K562 (cell line): Measurements from ENCODE around the gene CDC42EP1. TPM values are rescaled to one million over a fixed set of nuclear protein-coding genes. Genes with fewer than 3 reads are reported as not detected.
"Not testable (repeated sequence)": the region's sequence is repeated elsewhere in the genome, so short reads cannot be mapped to it uniquely, and the experiment has no call there.

Source experiments
- ATAC-seq: fragments of 200-7000 bp; cut with Tn5 transposase; 3 replicates; pipeline ENCODE4 v1.9.1; 2020; ENCODE audit warnings: moderate library complexity
- BruUV-seq: library from RNA; stranded (reverse); fragments of 400-500 nt; replicated peaks from 2 replicates; lab custom pipeline; 2021; lab: Mats Ljungman, UMichigan
- CTCF ChIA-PET: fragments of 300-600 bp; formaldehyde crosslinking; extraction: SDS; loops from one replicate; lab custom pipeline; 2021; ENCODE audit warnings: low intra/inter-chr PET ratio; lab: Yijun Ruan, JAX
- POLR2A ChIA-PET: fragments of 300-600, 350-650 bp; sonication (Branson Sonifier 250); formaldehyde crosslinking; extraction: SDS; loops from one replicate; lab custom pipeline; 2021; ENCODE audit warnings: antibody characterized with exemption, inconsistent platforms; lab: Yijun Ruan, JAX
- DNase-seq, 4 experiments: peaks; one replicate each; pipeline versions ENCODE4 v3.0.0 to v3.0.0-alpha.2; 2011 to 2018; ENCODE audit warnings: low spot score in 3 of 4, mixed read lengths in 3 of 4; ENCODE audit errors: extremely low read depth in 1 of 4
- FAIRE-seq: peaks from 2 replicates; lab custom pipeline; 2011; peaks lifted over from hg19 to GRCh38; lab: Jason Lieb, UNC
- H2AFZ ChIP-seq: 2 replicates; pipeline ENCODE4 v1.6.0; 2011; ENCODE audit warnings: low read depth, low read length, control low read depth, inconsistent platforms
- H3K27ac ChIP-seq: fragments of 200-600 bp; 3 replicates; pipeline ENCODE4 v1.8.0; 2011; ENCODE audit warnings: low read depth, mild to moderate bottlenecking, control low read depth, inconsistent platforms, low read length, moderate library complexity, mixed read lengths; ENCODE audit errors: extremely low read depth
- H3K27me3 ChIP-seq, 2 experiments: fragments of 300-600 bp in 1 of 2; 2 replicates in 1 of 2; 3 replicates in 1 of 2; pipeline versions ENCODE4 v1.6.0 to v1.8.0; 2011; ENCODE audit warnings: inconsistent platforms in 2 of 2, low read length in 2 of 2, mild to moderate bottlenecking in 1 of 2, mixed read lengths in 1 of 2, moderate library complexity in 1 of 2; ENCODE audit not compliant: control insufficient read depth in 2 of 2, insufficient read depth in 2 of 2
- H3K36me3 ChIP-seq: fragments of 300-600 bp; 3 replicates; pipeline ENCODE4 v1.8.0; 2011; ENCODE audit warnings: mild to moderate bottlenecking, low read length, inconsistent platforms; ENCODE audit not compliant: control insufficient read depth, insufficient read depth
- H3K4me1 ChIP-seq, 2 experiments: fragments of 200-600 bp in 1 of 2; replicated peaks in 1 of 2; 2 replicates in 1 of 2; 3 replicates in 1 of 2; pipeline versions ENCODE4 v1.5.1 to v1.8.0; 2011; ENCODE audit warnings: inconsistent platforms in 2 of 2, low read length in 2 of 2, mild to moderate bottlenecking in 1 of 2, mixed read lengths in 1 of 2, moderate library complexity in 1 of 2; ENCODE audit not compliant: control insufficient read depth in 2 of 2, insufficient read depth in 2 of 2
- H3K4me2 ChIP-seq: 2 replicates; pipeline ENCODE4 v1.6.1; 2011; ENCODE audit warnings: low read length, control low read depth, inconsistent platforms, mixed read lengths; ENCODE audit not compliant: insufficient read depth
- H3K4me3 ChIP-seq: fragments of 200-600 bp; sonication (generic), shearing (Covaris generic); 2 replicates; pipeline ENCODE4 v1.5.1; 2016; ENCODE audit warnings: control low read depth, inconsistent platforms
- H3K79me2 ChIP-seq: fragments of 200-600 bp; 3 replicates; pipeline ENCODE4 v1.8.0; 2011; ENCODE audit warnings: low read length, inconsistent platforms; ENCODE audit not compliant: control insufficient read depth, insufficient read depth
- H3K9ac ChIP-seq, 2 experiments: 2 replicates each; pipeline versions ENCODE4 v1.6.0 to v1.6.1; 2011; ENCODE audit warnings: low read depth in 2 of 2, low read length in 2 of 2, control low read depth in 1 of 2, inconsistent platforms in 1 of 2, mild to moderate bottlenecking in 1 of 2, mixed read lengths in 1 of 2; ENCODE audit not compliant: insufficient read depth in 1 of 2
- H3K9me1 ChIP-seq: one replicate; pipeline ENCODE4 v1.6.0; 2011; ENCODE audit warnings: inconsistent platforms, mild to moderate bottlenecking, low read length, moderate library complexity; ENCODE audit not compliant: control insufficient read depth, insufficient read depth
- H3K9me3 ChIP-seq: replicated peaks from 2 replicates; pipeline ENCODE4 v1.5.1; 2011; ENCODE audit warnings: low read depth, low read length, inconsistent platforms; ENCODE audit not compliant: control insufficient read depth, insufficient read depth
- H4K20me1 ChIP-seq: replicated peaks from 2 replicates; pipeline ENCODE4 v1.6.1; 2011; ENCODE audit warnings: low read length, inconsistent platforms, mixed read lengths; ENCODE audit not compliant: control insufficient read depth, insufficient read depth
- ZNF121 ChIP-seq: sonication (generic); formaldehyde crosslinking; conservative IDR thresholded peaks from 2 replicates; pipeline ENCODE4 v1.8.0; 2022; ENCODE audit warnings: missing genetic modification reagents
- WGBS: fragments of 100-300 bp; shearing (Covaris generic); methylation state at CpG from one replicate; pipeline ENCODE4 v1.1.6; 2016; ENCODE audit warnings: low coverage, mixed read lengths; ENCODE audit not compliant: insufficient coverage; ENCODE audit errors: missing lambda C conversion rate; 5-methylcytosine and 5-hydroxymethylcytosine counted together
- in situ Hi-C: fragments of 300-500 bp; cut with MboI; formaldehyde crosslinking; loops from 4 replicates; pipeline ENCODE4 v1.15.0; 2018; ENCODE audit warnings: inconsistent platforms, mixed read lengths
- intact Hi-C: fragments of 100-400 bp; cut with micrococcal nuclease; formaldehyde crosslinking; loops from 2 replicates; pipeline ENCODE4 v1.14.2; 2022
- polyA plus RNA-seq, 8 experiments: library from polyadenylated mRNA; depleted of rRNA in 4 of 8; stranded (reverse) in 5 of 8; unstranded in 3 of 8; fragments of >200 nt; fragmentation: Nextera tagmentation in 2 of 8; fragmentation: Illumina TruSeq in 1 of 8; extraction: Ambion mirVana in 2 of 8; extraction: Trizol in 1 of 8; gene quantifications; 2 replicates each; pipeline versions ENCODE4 v1.2.1 to v1.2.3, GENCODE V29; 2011 to 2014; ENCODE audit warnings: inconsistent platforms in 1 of 8, missing spikeins in 1 of 8
- total RNA-seq, 7 experiments: library from RNA; depleted of rRNA in 6 of 7; stranded (reverse); fragments of >200 nt in 6 of 7; fragmentation: Illumina TruSeq in 2 of 7; extraction: Trizol in 2 of 7; gene quantifications; 2 replicates each; pipeline versions ENCODE4 v1.2.1 to v1.2.3, GENCODE V29; 2011 to 2021; ENCODE audit warnings: low replicate concordance in 1 of 7

The CDC42EP1 gene
- total and polyA plus RNA-seq, 9 of the 15 experiments (the other 6 are each of a cell fraction or from before 2014, with no cell fraction given), result 0.67 to 70.2 (median 7.3) TPM

DNA sequence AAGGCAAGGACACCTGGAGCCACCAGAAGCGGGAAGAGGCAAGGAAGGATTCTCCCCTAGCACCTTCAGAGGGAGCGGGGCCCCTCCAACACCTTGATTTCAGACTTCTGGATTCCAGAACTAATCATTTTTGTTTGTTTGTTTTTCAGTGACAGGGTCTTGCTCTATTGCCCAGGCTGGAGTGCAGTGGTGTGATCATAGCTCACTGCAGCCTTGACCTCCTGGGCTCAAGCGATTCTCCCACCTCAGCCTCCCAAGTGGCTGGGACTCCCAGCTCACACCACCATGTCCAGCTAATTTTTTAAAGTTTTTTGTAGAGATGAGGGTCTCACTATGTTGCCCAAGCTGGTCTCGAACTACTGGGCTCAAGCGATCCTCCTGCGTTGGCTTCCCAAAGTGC is 20.5 kb upstream of the CDC42EP1 start:
- H3K27me3 ChIP-seq, H3K9ac ChIP-seq, DNase-seq, H3K4me3 ChIP-seq, FAIRE-seq, BruUV-seq, H4K20me1 ChIP-seq, H3K4me2 ChIP-seq, ATAC-seq, H3K79me2 ChIP-seq, H3K9me1 ChIP-seq, H3K27ac ChIP-seq, H3K36me3 ChIP-seq, H2AFZ ChIP-seq, H3K9me3 ChIP-seq: not testable (repeated sequence)
- intact Hi-C loops (loop anchor here (1.0 kb wide), 1 partner anchor 28 kb away; no protein-coding TSS in a partner anchor), in situ Hi-C loops (loop anchor here (10.0 kb wide), 1 partner anchor 435 kb away; no protein-coding TSS in a partner anchor)
- CTCF ChIA-PET, result interaction anchor here (2.2 to 3.2 kb wide), 2 partner anchors 27 to 53 kb away, joined by 18 to 22 read pairs; no protein-coding TSS in a partner anchor
- peaks cover 2 to 13% of the 10 kb centered on the region in 2 experiments; a peak in 4 of 5 replicates for H3K4me1 ChIP-seq
- TF ChIP-seq ZNF121 (CRISPR knock-in tag), result peak; percentile 57
- 23% methylated on average over 6 of the region's 6 CpGs for WGBS
- POLR2A ChIA-PET, result interaction anchor here (1.2 to 1.9 kb wide), 3 partner anchors 28 to 52 kb away, joined by 5 to 7 read pairs (median 5); no protein-coding TSS in a partner anchor

DNA sequence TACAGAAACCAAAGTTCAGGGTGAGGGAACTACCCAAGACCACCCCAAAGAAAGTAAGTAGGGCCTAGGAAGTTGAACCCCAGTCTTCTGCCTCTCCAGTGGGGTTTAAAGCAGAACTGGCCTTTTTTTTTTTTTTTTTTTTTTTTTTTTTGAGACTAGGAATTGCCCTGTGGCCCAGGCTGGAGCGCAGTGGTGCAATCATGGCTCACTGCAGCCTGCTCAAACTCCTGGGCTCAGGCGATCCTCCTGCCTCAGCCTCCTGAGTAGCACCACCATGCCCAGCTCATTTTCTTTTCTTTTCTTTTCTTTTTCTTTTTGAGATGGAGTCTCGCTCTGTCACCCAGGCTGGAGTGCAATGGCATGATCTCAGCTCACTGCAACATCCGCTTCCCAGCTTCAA is 17.9 kb upstream of the CDC42EP1 start:
- H3K36me3 ChIP-seq, H3K4me3 ChIP-seq, H3K27me3 ChIP-seq, intact Hi-C loops, CTCF ChIA-PET, H3K79me2 ChIP-seq, H3K9me1 ChIP-seq, ATAC-seq, H2AFZ ChIP-seq, BruUV-seq, DNase-seq, H3K9me3 ChIP-seq, H3K4me2 ChIP-seq, H3K9ac ChIP-seq, FAIRE-seq, H4K20me1 ChIP-seq, H3K27ac ChIP-seq: not testable (repeated sequence)
- in situ Hi-C loops, result loop anchor here (10.0 kb wide), 1 partner anchor 432 kb away; no protein-coding TSS in a partner anchor
- 30% methylated on average over 2 of the region's 4 CpGs for WGBS
- POLR2A ChIA-PET, result interaction anchor here (0.6 to 1.2 kb wide), 4 partner anchors 10 to 1153 kb away, joined by 3 to 4 read pairs (median 3); no protein-coding TSS in a partner anchor
- peaks cover 2 to 29% of the 10 kb centered on the region in 2 experiments; a peak in 4 of 5 replicates for H3K4me1 ChIP-seq
